Femur (tissue), 1 donor: Measurements from ENCODE around the gene GPR89A.
A peak's percentile ranks its signal among the peaks of the same experiment; 100 is the strongest.
"Not testable (repeated sequence)": the region's sequence is repeated elsewhere in the genome, so short reads cannot be mapped to it uniquely, and the experiment has no call there.

Experiments used
- DNase-seq: peaks from one replicate; pipeline ENCODE4 v3.0.0-alpha.2; 2017

The GPR89A gene

DNA sequence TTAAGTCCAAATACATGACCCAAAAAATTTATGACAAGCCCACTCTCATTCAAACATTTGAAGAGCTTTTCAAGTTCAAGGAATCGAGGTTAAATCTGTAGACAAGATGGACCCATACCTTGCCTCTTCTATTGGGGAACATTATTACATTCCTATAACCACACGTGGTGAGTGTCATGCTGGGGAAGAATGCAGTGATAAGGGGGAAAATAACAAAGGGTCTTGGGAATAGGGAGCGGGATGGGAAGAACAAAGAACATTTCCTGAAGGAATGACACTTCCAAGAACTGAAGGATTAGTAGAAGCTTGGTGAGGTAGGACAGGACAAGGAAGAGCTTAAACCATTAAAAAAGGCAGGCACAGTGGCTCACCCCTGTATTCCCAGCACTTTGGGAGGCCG lies 80.5 kb downstream of the GPR89A start:
- no peak for DNase-seq

GRCh38 chr1:145688924-145689323 lies 81.1 kb downstream of the GPR89A start:
- no peak for DNase-seq

- no peak for DNase-seq
These were observed 82.1 kb downstream of the GPR89A start for GRCh38 chr1:145689922-145690321.

- DNase-seq, result no peak
These were observed 83.1 kb downstream of the GPR89A start for GRCh38 chr1:145690587-145691558.

- no peak for DNase-seq
These were observed 85.1 kb downstream of the GPR89A start for GRCh38 chr1:145692785-145693443.

GRCh38 chr1:145695821-145696629 lies 88.2 kb downstream of the GPR89A start:
- DNase-seq, result no peak

DNA sequence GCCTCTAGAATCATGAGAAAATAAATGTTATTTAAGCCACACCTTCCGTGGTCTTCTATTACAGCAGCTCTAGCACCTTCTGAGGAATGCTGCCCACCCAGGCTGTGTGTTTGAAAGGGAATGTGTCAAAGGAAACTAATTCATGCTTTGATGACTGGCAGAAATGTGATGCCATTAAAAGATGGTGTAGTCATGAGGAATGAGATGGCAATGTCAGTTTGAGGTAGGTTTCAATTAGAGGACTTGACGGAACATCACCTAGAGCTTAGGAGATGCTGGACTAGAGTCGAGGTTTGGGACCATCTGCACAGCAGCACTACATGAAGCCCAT lies 88.8 kb downstream of the GPR89A start:
- no peak for DNase-seq

DNA sequence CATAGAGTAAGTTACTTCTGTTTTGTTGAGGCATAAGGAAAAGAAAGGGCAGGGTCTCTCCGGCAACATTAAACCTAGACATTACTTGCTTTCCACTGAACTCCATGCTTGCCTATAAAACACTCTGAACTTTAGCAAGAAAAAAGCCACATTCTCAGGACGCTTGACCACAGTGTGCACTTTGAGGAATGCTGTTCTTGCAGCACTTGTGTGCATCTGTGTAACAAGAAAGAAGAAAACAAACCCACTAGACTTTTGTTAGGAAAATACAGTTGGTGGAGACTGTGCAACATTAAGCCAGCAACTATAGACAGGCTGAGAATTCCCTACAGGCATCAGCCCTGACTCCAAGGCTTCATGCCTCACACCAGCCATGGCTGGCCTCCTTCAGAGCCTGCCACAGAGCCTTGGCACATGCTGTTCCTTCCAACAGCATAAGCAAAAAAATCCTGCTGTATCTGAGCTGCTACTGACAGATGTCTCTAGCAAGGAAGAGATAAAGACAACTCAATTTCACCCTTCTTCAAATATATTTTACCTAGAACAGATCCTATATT lies 93.6 kb downstream of the GPR89A start:
- no peak for DNase-seq

GRCh38 chr1:145702052-145702451 lies 94.3 kb downstream of the GPR89A start:
- DNase-seq, result no peak

GRCh38 chr1:145702826-145703225 lies 95.0 kb downstream of the GPR89A start:
- no peak for DNase-seq

DNA sequence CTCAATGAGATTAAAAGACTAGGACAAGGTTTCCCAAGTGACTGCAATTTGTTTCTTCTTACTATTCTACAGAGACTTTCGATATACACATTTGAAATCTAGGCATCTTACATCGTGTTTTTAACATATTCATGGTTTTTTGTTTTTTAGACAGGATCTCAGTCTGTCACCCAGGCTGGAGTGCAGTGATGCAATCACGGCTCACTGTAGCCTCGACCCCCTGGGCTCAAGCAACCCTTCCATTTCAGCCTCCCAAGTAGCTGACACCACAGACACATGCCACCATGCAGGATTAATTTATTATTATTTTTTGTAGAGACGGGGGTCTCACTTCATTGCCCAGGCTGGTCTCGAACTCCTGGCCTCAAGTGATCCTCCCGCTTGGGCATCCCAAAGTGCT lies 97.8 kb downstream of the GPR89A start:
- no peak for DNase-seq

GRCh38 chr1:145706086-145706664 lies 98.4 kb downstream of the GPR89A start:
- DNase-seq, result no peak

DNA sequence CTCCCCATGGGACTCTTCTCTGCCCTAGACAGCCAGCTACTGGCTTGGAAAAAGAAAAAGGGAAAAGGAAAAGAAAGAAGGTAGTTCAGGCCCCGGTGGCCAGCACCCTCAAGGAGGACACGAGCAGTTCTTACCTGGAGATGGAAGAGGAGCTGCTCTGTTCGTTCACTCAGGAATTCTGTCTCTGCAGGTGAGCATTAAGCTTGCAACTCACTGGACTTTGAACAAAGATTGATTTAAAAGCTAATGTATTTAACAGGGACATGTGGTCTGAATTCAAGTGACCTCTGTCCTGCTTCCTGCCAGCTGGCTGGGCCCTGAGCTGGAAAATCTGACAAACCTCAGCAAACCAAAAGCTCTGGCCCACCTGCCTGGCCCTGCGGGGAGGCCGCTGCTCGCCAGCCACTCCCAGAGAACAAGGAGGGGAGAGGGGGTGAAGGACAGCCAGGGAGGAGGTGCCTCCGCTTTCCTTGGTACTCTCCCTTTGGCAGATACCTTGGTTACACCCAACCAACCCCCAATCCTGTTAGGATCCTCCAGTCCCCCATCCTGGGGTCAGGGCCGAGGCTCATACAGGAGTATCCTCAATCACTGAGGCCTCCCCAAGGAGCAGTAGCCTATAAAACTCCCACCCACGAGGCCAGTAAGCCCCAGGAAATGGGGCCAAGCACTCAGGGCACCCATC lies 99.5 kb downstream of the GPR89A start, which contains the start of gene PDZK1:
TSS of gene PDZK1 (minus strand) at position 186 of the 685 bp plus-strand sequence. CDS start 19,347 bp downstream, outside the sequence.
- peak; percentile 43 for DNase-seq

GRCh38 chr1:145708063-145708462 lies 100.3 kb downstream of the GPR89A start:
- no peak for DNase-seq

DNA sequence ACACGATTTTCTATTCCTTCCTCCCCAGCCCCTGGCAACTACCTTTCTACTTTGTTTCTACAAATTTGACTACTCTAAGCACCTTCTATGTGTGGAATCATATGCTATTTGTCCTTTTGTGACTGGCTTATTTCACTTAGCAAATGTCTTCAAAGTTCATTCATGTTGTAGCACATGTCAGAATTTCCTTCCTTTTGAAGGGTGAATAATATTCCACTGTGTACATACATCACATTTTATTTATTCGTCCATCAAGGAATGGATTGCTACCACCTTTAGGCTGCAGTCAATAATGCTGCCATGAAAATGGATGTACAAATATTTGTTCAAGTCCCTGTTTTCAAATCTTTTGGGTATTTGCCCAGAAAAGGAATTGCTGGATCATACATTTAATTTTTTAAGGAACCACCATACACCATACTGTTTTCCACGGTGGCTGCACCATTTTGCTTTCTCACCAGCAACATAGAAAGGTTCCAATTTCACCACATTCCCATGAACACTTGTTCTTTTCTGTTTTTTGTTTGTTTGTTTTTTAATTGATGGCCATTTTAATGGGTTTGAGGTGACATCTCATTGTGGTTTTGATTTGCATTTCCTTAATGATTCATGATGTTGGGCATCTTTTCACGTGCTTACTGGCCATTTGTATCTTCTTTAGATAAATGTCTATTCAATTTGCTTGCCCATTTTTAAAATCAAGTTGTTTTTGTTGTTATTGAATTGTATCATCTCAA lies 102.7 kb downstream of the GPR89A start:
- DNase-seq, result no peak

- DNase-seq, result no peak
These were observed 103.4 kb downstream of the GPR89A start for GRCh38 chr1:145711213-145711651.

DNA sequence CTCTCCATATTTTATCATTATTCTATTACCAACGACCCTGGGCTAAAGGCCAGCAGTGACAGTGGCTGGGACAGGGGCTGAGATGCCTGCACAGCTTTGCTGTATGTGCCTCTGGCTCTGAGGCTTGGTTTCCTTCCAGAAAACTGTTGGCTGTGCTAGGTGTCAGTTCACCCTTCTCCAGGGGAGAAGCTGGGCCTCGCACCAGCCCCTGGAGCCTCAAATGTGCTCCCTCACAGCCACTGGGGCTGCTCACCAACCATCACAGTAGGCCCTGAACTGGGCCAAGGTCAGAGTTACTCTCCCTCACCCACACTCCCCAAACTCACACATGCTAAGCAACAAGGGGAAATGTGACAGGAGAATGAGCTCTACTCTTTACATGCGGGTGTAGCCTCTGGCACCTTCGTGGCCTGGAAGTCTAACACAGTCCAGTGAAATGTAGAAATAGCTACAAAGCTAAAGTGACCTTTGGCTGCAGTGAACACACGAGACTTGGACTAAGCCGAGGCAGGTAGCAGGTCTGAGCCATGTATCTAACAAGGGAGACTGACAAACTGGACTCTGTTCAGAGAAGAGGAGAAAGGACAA lies 106.8 kb downstream of the GPR89A start:
- no peak for DNase-seq

DNA sequence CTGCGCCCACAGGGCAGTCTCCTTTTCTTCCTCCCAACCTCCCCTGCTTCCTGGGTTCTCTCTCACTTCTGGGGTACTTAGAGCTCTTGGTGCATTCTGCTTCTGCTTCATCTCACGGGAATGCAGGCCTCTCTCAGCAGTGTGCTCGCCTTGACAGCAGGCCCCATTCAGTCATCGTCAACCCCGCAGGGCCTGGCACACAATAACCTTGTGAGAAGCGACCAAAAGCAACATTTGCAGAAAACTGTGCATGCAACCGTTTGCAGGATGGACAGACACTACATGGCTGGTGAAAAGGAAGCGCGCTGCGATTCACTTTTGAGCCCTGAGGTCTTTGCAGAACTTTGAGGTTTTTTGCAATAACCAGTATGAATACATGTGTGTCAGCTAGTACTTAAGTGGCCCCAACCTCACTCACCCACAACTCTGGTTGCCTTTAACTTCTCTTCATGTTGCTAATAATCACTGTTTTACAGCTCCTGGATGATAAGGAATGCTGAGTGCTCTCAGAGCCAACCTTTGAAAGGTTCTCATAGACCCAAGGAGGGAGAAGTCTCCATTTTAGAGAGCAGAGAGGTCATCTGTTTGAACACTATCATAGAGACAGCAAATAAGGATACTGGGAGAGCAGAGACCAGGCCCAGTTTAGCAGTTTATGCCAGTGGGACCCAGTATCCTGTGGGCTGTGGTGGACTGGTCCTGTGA lies 109.0 kb downstream of the GPR89A start:
- no peak for DNase-seq

GRCh38 chr1:145717833-145718232 lies 110.0 kb downstream of the GPR89A start:
- no peak for DNase-seq

DNA sequence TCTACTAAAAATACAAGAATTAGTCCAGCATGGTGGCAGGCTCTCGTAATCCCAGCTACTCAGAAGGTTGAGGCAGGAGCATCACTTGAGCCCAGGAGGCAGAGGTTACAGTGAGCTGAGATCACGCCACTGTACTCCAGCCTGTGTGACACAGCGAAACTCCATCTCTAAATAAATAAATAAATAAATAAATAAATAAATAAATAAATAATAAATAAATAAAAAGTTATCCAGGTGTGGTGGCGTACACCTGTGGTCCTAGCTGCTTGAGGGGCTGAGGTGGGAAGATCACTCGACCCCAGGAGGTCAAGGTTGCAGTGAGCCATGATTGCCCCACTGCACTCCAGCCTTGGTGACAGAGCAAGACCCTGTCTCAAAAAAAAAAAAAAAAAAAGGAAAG lies 110.7 kb downstream of the GPR89A start:
- not testable (repeated sequence) for DNase-seq
